HG03457 (cell line): ENCODE data around the gene CACNA1S.

Experiments
- ATAC-seq: cut with Tn5 transposase; IDR thresholded peaks from one replicate; pipeline ENCODE4 v1.9.1; 2021; ENCODE audit warnings: moderate number of reproducible peaks; ENCODE audit not compliant: unreplicated experiment

The CACNA1S gene

DNA sequence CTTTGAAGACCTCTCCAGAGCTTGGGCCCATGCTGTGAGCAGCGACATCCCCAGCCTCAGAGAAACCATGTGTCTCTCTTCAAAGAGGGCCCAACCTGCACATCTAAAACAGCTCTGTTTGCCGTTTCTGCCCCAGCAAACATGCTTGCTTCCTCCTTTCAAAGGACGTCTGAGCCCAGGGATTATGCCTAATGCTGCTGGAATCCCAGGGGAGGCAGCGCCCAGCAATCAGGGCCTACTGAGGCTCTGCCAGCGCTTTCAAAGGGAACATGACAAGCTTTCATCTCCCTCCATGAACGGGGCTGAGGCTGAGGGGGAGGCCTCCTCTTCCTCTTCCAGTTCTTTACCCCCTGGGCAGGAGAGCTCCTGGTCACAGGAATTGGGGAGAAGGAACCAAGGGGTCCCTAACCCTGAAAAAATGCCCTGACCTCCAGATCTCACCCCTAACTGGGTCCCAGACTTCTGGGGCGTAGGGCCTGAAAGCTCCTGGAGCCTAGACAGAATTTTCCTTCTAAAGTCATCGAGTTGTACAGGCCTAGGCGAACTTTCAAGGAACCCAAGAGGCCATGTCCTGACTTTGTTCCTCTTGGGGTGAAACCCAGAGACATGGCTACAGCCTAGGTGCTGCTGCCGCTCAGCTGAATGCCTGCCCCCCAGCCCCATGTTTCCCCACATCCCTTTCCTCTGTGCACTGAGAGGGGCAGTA lies 28.2 kb upstream of the CACNA1S start:
- no peak for ATAC-seq

DNA sequence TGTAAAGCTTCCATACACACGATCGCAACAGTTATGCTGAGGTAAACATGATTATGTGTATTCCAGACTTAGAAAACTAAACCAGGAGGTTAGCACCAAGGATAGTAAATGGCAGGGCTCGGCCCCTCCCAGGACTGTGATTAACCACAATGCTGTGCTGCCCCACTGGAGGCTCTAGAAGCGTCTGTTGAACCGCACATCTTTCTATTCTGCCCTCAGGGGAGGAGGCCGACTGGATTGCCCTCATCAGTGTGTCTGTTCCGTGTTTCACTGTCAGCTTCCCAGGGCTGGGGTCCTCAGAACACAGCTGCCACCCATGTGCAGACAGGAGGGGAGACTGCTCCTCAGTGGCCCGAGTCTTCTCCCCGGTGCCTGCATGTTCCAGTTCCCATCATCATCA lies 27.5 kb upstream of the CACNA1S start:
- ATAC-seq: no peak

DNA sequence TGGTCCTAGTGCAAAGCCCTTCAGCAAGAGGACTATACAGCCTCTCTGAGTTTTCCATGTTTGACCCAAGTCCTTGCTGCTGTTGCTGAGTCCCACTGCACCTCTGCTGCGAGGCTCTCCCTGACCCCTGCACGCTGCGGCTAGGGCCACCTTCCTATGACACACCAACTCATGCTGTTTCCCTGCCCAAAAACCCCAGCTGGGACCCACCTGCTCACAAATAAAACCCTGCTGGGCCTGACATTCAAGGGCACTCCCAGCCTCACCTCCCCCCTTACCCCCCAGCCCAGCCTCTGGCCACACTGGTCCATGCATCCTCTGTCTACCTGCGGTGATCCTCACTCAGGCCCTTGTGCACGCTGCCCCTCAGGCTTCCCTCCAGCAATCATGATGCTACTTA lies 27.1 kb upstream of the CACNA1S start:
- no peak for ATAC-seq

DNA sequence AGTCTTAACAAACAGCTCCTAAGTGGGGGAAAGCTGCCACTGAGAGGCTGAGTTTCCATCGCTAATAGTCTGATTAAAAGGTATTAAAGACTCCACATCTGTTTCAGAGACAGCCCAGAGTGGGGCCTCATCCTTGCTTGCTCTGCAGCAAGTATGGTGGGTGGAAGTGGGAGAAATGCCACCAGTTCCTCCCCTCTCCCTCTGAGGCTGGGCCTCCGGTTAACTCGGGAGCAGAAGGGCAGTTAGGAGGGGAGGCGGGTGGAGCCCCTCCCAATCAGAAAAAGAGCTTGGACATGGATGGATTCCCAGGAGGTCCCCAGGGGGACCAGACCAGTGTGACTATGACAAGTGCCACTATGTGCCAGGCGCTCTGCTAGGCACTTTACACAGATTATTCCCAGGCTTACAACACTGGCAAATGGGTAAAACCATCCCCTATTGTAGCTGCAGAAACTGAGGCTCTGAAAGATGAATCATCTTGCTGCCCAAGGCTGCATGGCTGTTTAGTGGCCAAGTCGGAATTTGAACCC lies 26.1 kb upstream of the CACNA1S start:
- ATAC-seq: no peak

DNA sequence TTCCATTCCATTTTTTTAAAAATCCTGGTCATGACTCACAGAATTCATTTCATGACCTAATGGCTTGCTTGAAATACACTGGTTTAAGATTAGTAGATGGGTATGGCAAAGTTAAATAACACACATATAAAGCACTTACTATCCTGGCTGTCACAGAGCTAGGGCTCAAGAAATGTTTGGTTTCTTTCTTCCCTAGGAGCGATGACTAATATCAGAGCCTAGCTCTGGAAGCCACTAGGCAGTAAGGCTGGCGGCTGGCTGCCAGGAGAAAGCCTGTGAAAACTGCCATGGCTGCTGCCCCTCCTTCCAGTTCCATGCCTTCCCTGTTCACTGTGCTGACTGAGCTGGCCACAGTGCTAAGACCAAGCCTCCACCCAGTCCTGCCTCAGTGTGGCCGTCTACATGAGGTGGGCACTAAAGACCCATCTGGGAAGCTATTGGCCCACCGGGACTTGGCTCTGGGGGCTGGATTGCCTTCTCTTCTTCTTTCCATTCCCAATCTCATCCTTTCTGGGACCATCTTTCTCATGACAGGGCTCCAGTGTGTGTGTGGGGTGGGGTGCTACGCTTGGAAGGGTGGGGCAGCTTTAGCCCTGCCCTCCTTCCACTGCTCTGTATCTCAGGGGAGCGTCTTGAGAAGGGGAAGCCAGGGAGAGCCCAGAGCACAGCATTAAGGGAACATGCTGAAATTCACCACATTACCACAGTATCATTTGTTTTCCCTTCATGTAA lies 25.5 kb upstream of the CACNA1S start:
- no peak for ATAC-seq

DNA sequence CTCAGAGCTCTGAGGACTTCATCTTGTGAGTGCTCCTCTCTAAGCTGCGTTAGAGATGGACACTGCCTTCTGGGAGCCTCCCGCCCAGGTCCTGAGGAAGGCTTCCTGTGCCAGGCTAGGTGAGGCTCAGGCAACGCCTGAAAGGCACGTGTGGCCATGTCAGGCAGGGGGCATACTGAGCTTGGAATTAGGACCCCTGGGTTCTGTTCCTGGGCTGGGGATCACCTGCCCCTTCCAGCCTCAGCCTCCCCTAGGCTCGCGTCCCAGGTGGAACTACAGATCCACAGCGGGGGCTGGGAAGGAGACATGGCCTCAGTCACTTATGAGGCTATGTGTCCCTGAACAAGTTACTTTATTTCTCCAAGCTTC lies 24.8 kb upstream of the CACNA1S start:
- ATAC-seq: no peak

DNA sequence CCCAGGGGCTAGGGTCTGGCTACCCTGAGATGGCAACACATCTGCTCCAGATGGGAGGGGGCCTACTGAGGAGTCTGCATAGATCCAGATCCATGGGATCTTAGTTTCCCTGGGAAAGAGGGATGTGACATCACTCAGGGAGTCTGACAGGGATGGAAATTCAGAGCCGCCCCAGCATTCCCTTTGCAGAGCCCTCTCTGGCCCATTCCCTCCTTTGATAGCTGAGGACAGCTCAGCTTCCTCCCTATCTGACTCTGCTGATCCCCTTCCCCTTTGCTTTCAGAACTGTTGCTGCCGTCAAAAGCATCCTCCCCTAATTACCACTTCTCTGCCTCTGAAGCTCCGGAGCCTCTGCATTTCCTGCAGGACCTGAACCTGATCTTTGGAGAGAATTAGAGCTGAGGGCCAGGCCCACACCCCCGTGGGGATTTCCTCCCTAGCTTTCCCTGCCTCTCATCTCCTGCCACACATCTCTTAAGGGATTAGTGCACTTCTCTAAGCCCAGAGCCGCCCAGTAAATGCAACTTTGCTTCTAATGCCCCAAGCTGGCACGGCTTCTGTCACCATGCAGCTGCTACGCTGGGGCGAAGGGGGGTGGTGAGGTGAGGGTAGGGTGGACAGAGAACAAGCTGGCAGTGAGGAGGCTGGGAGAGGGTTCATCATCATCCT lies 24.3 kb upstream of the CACNA1S start:
- no peak for ATAC-seq

DNA sequence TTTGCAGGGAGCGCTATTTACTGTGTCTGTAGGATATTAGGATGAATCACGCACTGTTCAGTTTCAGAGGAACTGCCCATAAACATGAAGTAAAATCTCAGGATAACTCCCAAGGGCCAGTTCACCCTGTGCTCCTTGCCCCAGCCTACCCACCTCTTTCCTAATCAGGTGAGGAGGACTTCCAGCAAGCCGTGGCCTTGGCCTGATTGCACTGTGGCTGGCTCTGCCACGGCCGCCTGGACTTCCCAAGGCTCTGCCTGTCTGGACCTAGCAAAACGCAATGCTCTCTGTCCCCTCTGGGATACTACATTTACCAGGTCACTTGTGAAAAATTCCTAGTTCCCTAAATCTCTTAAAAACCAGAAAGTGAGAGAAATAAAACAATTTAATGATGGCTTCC lies 22.2 kb upstream of the CACNA1S start:
- ATAC-seq: no peak

DNA sequence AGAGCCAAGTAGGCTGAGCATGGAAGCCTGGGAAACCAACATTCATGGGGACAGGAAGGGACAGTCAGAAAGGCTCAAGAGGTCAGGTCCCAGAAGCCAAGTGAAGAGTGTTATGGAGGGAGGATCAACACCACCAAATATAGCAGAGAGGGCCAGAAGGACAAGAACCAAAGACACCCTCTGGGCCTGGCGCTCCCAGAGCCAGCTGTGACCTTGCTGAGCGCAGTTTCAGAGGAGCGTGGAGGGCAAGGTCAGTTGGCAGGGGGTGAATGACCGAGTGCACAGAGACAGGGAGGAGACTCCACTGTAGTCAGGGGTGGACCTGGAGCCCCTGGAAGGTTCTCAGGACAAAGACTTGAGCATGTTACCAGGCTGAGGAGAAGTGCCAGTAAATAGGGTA lies 19.2 kb upstream of the CACNA1S start:
- no peak for ATAC-seq

DNA sequence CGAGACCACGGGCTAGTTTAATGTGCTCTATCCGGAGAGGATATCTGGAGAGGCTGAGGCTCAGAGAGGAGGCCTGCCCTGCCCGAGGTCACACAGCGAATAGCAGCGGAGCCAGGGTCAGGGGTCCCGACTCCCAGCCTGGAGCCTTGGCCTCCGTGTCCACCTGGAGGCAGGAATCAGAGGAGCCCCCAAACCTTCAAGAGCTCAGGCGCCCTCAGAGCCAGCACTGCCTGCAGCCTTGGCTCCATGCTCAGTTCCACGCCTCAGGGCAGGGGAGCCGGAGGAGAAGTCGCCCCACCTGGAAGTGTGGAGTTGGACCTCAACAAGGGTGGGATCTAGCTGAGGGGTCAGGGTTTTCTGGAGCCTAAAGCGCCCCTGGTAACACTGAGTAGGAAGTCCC lies 16.7 kb upstream of the CACNA1S start:
- ATAC-seq: no peak

DNA sequence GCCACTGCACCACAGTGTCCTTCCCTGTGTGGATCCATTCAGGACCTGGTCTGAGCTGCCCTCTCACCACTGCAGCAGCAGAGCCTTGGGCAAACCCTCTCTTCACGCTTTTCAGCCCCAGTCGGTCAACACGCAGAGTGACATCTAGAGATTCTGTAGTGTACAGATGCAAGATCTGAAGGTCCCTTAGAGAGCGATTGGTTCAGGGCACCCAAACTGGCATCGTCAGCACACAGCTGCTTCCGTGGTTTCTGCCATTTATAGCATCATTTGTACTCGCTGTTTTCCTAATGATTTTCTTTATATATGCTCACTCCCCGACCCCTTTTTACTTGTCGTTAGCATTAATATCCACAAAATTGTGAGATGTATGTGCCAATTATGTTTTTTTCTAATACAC lies 16.2 kb upstream of the CACNA1S start:
- ATAC-seq: no peak

DNA sequence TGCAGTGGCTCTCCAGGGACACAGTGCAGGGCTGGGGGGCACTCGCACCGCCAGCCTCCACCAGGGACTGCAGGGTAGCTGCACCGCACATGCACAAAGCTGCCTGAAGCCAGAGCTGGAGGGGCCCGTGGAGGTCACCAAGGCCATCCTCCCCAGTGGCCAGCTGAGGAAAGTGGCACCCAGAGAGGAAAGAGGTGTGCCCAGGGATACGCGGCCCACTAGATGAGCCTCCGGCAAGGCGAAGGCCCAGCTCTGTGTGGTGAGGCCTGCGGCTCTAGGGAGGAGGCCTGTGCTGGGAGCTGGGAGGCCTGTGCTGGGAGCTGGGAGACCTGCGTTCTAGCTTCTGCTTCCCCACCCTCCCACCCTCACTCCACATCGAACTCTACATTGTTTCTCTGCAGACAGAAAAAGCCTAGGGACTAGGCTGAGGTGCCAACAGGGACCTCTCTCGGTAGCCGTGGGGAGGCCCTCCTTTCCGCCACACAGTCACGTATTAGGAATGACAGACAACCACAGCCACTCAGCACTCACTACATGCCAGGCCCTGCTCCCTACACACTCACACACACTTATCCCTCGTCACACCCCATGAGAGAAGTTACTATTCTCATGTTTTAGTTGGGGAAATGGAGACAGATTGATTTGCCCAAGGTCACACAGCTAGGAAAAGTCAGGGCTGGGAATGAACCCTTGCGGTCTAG lies 15.7 kb upstream of the CACNA1S start:
- no peak for ATAC-seq

DNA sequence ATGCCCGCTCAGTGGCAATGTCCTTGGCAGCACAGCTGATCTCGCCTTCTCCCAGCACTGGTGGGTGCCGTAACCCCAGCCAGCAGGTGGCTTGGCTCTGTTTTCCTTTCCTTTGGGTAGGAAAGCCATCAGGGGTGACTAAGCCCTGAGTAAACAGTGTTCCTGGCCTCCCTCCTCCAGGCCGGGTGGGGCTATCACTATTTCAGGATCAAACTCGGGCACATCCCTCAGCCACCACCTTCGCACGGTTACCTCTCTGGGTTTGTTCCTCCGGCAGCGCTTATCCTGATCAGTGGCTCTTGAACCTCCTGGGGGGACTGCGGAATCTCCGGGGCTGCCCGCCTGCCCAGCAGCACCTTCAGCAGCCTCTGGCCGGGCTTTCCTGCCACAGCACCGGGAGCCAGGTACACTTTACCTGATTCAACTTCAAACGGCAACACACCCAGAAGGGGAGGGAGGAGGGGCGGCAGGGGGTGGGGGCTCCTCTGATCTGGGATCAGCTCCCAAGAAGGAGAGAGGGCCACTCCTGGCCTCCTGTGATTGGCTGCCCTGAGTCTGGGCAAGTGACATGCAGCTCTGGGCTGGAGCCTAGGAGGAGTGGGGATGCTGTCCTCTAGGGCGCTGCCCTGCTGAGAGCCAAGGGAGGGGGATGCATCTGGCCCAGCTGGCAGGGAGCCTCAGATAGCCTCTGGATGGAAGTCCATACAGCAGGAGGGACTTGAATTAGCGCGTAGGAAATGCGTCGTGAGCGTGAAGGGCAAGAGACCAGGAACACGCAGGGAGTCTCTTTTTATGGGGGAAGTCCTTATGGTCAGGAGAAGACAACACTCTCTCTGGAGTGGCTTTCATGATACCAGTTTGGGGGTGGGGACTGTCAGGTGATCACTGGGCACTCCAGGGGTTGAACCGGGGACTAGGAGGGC lies 14.9 kb upstream of the CACNA1S start, which contains the start of gene ASCL5:
Gene ASCL5 (minus strand): TSS at position 353 of the 923 bp plus-strand sequence. CDS start 11,812 bp downstream, outside the sequence.
- ATAC-seq: no peak

DNA sequence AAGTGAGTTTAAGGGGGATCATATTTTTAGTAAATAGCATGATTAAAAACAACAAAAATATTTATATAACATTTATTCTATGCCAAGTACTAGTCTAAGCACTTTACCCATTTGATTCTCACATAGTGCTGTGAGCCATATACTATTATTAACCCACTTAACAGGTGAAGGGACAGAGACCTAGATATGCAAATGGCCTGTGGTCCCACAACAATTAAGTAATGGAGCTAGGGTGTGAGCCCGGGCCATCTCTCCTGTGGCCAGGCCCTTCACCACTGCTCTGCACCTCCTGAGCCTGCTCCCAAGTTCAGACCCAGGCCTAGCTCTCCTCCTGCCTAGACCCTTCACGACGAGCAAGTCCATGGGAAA lies 14.2 kb upstream of the CACNA1S start:
- ATAC-seq: no peak

DNA sequence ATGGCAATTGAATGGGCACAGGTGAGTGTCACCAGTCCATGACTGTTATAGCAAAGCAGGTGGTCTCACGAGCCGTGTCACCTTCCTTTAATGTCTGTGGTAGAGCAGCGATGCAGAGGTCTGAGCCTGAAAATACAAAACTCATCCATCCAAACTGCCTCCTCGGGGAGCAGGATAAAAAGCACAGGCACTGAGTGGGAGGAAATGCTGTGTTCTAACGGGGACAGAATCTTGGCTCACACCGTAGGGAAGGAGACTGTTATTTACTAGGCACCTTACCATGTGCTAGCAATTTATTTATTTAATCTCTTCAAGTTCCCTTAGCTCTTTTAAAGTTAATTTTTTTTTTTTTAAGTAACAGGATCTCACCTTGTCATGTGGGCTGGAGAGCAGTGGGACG lies 13.6 kb upstream of the CACNA1S start:
- no peak for ATAC-seq

DNA sequence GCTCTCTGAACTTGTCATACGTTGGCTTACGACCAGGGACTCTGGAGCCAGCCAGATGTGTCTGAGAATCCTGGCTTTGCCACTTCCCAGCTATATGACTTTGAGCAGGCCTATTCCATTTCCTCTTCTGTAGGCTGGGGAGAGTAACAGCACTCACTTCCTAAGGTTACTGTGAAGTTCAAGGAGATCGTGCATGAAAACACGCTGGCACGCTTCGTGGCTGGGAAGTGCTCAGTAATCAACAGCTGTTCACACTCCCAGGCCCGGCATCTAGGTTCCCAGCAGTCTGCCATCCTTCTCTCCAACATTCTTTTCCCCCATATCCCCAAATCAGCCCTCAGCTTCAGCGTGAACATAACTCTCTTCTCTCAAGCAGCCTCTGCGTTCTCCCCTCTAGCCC lies 12.8 kb upstream of the CACNA1S start:
- ATAC-seq: no peak

DNA sequence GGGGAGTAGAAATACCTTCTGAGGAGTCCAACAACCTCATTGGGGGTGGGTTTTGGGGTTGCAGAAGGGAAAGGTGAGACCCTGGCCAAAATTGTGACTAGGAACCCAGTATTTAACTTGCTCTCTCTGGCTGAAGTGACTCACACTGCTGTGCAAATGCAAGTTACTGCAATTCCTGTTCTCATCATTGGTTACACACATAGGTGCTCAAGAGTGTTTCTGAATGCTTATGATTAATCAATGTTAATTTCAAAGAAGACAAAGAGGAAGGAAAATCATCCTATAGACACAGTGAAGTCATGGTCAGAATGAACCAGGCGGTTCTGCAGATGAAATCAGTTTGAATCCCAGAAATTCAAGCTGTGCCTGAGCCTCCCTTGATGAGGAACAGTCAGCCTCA lies 11.6 kb upstream of the CACNA1S start:
- no peak for ATAC-seq

DNA sequence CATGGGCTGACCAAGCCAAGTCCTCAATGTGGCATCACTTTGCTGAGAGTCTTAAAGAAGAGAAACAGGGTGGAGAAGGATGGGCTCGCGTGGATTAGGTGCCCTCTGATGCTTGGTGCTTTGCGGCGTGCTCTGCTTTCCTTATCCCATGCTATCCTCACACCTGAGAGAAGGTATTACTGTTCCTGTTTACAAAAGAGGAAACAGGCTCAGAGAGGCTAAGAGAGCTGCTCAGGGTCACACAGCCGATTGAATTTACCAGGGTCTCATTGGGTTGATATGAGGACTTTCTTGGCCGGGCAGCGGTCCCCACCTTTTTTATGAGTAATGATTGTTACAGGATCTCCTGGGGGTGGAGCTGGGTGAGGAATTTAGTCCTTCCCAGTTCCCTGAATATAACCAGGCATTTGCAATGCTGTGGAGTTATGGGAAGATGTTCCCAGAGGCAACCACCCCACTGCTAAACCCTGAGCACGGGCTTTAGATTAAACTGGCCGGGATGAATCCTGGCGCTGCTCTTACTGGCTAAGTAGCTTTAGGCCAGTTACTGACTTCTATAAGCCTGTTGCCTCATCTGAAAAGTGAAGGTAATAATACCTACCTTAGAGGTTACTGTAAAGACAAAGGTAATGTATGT lies 10.2 kb upstream of the CACNA1S start:
- ATAC-seq: no peak
